A673 (cell line): Measurements from ENCODE around the gene CHTF8. TPM values are rescaled to one million over a fixed set of nuclear protein-coding genes. Genes with fewer than 3 reads are reported as not detected.

Experiments
- BruUV-seq: library from RNA; stranded (reverse); fragments of 400-500 nt; replicated peaks from 2 replicates; lab custom pipeline; 2021; lab: Mats Ljungman, UMichigan
- CTCF ChIA-PET: fragments of 300-600 bp; sonication (Branson Sonifier 250); formaldehyde crosslinking; loops from one replicate; lab custom pipeline; 2022; ENCODE audit warnings: antibody characterized with exemption; lab: Charles Lee
- POLR2A ChIA-PET: fragments of 300-600 bp; sonication (Branson Sonifier 250); formaldehyde crosslinking; loops from one replicate; lab custom pipeline; 2022; ENCODE audit warnings: antibody characterized with exemption; ENCODE audit not compliant: low non-redundant PET; lab: Charles Lee
- DNase-seq: peaks from one replicate; pipeline ENCODE4 v3.0.0-alpha.2; 2015; ENCODE audit warnings: low spot score
- H3K27ac ChIP-seq: fragments of 200-600 bp; sonication (generic); 2 replicates; pipeline ENCODE4 v1.5.1; 2016; ENCODE audit warnings: mixed run types, low read depth, mild to moderate bottlenecking, mixed read lengths, antibody characterized with exemption, low read length; ENCODE audit not compliant: poor library complexity, severe bottlenecking
- H3K27me3 ChIP-seq: fragments of 200-600 bp; sonication (generic); replicated peaks from 2 replicates; pipeline ENCODE4 v1.6.1; 2017; ENCODE audit warnings: mixed run types, low read depth, mild to moderate bottlenecking, mixed read lengths, antibody characterized with exemption, low read length; ENCODE audit not compliant: insufficient read depth, poor library complexity
- H3K36me3 ChIP-seq: fragments of 200-600 bp; sonication (generic); 2 replicates; pipeline ENCODE4 v1.6.1; 2016; ENCODE audit warnings: mixed run types, mild to moderate bottlenecking, mixed read lengths, antibody characterized with exemption, low read length; ENCODE audit not compliant: insufficient read depth, poor library complexity, severe bottlenecking
- H3K4me1 ChIP-seq: fragments of 200-600 bp; sonication (generic); 2 replicates; pipeline ENCODE4 v1.6.1; 2017; ENCODE audit warnings: mixed run types, mild to moderate bottlenecking, mixed read lengths, antibody characterized with exemption, low read length; ENCODE audit not compliant: insufficient read depth, poor library complexity, severe bottlenecking
- H3K4me3 ChIP-seq: fragments of 200-600 bp; sonication (generic); 2 replicates; pipeline ENCODE4 v1.5.1; 2016; ENCODE audit warnings: low read depth, mixed run types, mild to moderate bottlenecking, mixed read lengths, low read length; ENCODE audit not compliant: poor library complexity, severe bottlenecking
- H3K9me3 ChIP-seq: fragments of 200-600 bp; sonication (generic); 2 replicates; pipeline ENCODE4 v1.6.1; 2016; ENCODE audit warnings: mixed run types, low read depth, mild to moderate bottlenecking, mixed read lengths, antibody characterized with exemption, low read length; ENCODE audit not compliant: poor library complexity, severe bottlenecking
- CTCF ChIP-seq: fragments of 300-800, 200-600 bp; sonication (generic); conservative IDR thresholded peaks from 2 replicates; pipeline ENCODE4 v1.5.1; 2017; ENCODE audit warnings: low read depth, mild to moderate bottlenecking, antibody characterized with exemption, low read length, moderate library complexity, mixed read lengths
- EZH2 ChIP-seq: fragments of 200-600 bp; sonication (generic); IDR thresholded peaks from 2 replicates; pipeline ENCODE4 v1.6.1; 2017; ENCODE audit warnings: borderline replicate concordance, low read depth, mild to moderate bottlenecking, mixed read lengths, antibody characterized with exemption, low read length; ENCODE audit not compliant: poor library complexity, severe bottlenecking
- intact Hi-C: fragments of 100-400 bp; cut with micrococcal nuclease; formaldehyde crosslinking; loops from one replicate; pipeline ENCODE4 v1.10.0; 2022; ENCODE audit not compliant: unreplicated experiment
- total RNA-seq: library from RNA; stranded (reverse); gene quantifications from 2 replicates; pipeline ENCODE4 v1.2.3, GENCODE V29; 2021

Gene CHTF8
- total RNA-seq, 1 experiment from 2014 or later = 113 TPM

- ChIA-PET CTCF (interaction anchor here (0.6 to 1.2 kb wide), 2 partner anchors 22 to 581 kb away, joined by 3 read pairs; no protein-coding TSS in a partner anchor), POLR2A (no interaction called here)
- Histone ChIP-seq H3K36me3 (no peaks in the 10 kb centered on the region), H3K4me1 (peaks cover 8% of the 10 kb centered on the region), H3K9me3 (no peaks in the 10 kb centered on the region), H3K4me3 (no peak overlapping the region), H3K27ac (no peak overlapping the region), H3K27me3 (no peaks in the 10 kb centered on the region)
- intact Hi-C loops = loop anchor here (5.0 kb wide), 2 partner anchors 112 to 517 kb away; no protein-coding TSS in a partner anchor
- no TSS peak for BruUV-seq
- TF ChIP-seq CTCF (no peak), EZH2 (no peak)
- no peak for DNase-seq
These were observed 22.7 kb downstream of the CHTF8 start for GRCh38 chr16:69109486-69110270.

GRCh38 chr16:69108905-69109252, 23.5 kb downstream of the CHTF8 start:
- no TSS peak for BruUV-seq
- CTCF ChIA-PET = interaction anchor here (0.6 to 0.9 kb wide), 2 partner anchors 10 to 21 kb away, joined by 3 read pairs; no protein-coding TSS in a partner anchor

More at GRCh38 chr16:69108905-69109252, 23.5 kb downstream of the CHTF8 start:
- no peak for TF ChIP-seq CTCF
- TF ChIP-seq EZH2 = no peak
- Histone ChIP-seq H3K4me3 (no peak overlapping the region), H3K9me3 (no peaks in the 10 kb centered on the region), H3K27me3 (no peaks in the 10 kb centered on the region), H3K4me1 (peaks cover 8% of the 10 kb centered on the region), H3K36me3 (no peaks in the 10 kb centered on the region), H3K27ac (no peak overlapping the region)
- DNase-seq = no peak
- intact Hi-C loops = loop anchor here (5.0 kb wide), 2 partner anchors 112 to 517 kb away; no protein-coding TSS in a partner anchor
- POLR2A ChIA-PET = no interaction called here
